ENCODE measurements around the gene ACSL5. TPM values are rescaled to one million over a fixed set of nuclear protein-coding genes. Genes with fewer than 3 reads are reported as not detected.

Gene ACSL5
- total RNA-seq, 4 donors from 2014 or later = 2.2 to 7.0 (median 4.4) TPM

GRCh38 chr10:112361951-112362751 lies 11.8 kb upstream of the ACSL5 start:
- intact Hi-C loops (cut with DNase I; ENCODE audit: low total_unique reads) = no loop called here
- peak; percentile 69 to 89 for DNase-seq (ENCODE audit: low spot score in 2 of 2)
- 22 to 23% methylated on average over 6 of the region's 6 CpGs for WGBS, 2 donors
- no peak for TF ChIP-seq POLR2A (IDR thresholded peaks at IDR 0.05)
- no peak for TF ChIP-seq CTCF (IDR thresholded peaks at IDR 0.05)
- no peak overlapping the region for H3K4me3 ChIP-seq (ENCODE audit: low read depth, poor library complexity, severe bottlenecking)

- H3K4me3 ChIP-seq (ENCODE audit: low read depth, poor library complexity, severe bottlenecking) = no peak overlapping the region
- 22 to 25% methylated on average over 8 of the region's 8 CpGs for WGBS, 2 donors
- peak in 1 of 2 donors; percentile 73 for DNase-seq (ENCODE audit: low spot score in 2 of 2)
- intact Hi-C loops (cut with DNase I; ENCODE audit: low total_unique reads) = no loop called here
- TF ChIP-seq CTCF (IDR thresholded peaks at IDR 0.05) (no peak), POLR2A (IDR thresholded peaks at IDR 0.05) (no peak)
These were observed 11.1 kb upstream of the ACSL5 start for GRCh38 chr10:112362833-112363232.

GRCh38 chr10:112363696-112364688 lies 9.9 kb upstream of the ACSL5 start:
- DNase-seq (ENCODE audit: low spot score in 2 of 2) = peak in 1 of 2 donors; percentile 48
- intact Hi-C loops (cut with DNase I; ENCODE audit: low total_unique reads) = no loop called here
- TF ChIP-seq CTCF (IDR thresholded peaks at IDR 0.05) (no peak), POLR2A (IDR thresholded peaks at IDR 0.05) (no peak)
- 92 to 94% methylated on average over 22 of the region's 22 CpGs for WGBS, 2 donors
- no peak overlapping the region for H3K4me3 ChIP-seq (ENCODE audit: low read depth, poor library complexity, severe bottlenecking)

GRCh38 chr10:112365014-112365432 lies 8.9 kb upstream of the ACSL5 start:
- WGBS, 2 donors = 94% methylated on average over 6 of the region's 6 CpGs
- no peak for DNase-seq (ENCODE audit: low spot score in 2 of 2)
- H3K4me3 ChIP-seq (ENCODE audit: low read depth, poor library complexity, severe bottlenecking) = no peak overlapping the region
- TF ChIP-seq POLR2A (IDR thresholded peaks at IDR 0.05) (no peak), CTCF (IDR thresholded peaks at IDR 0.05) (no peak)
- intact Hi-C loops (cut with DNase I; ENCODE audit: low total_unique reads) = no loop called here

- no peak for DNase-seq (ENCODE audit: low spot score in 2 of 2)
- intact Hi-C loops (cut with DNase I; ENCODE audit: low total_unique reads) = no loop called here
- WGBS, 2 donors = 91 to 93% methylated on average over 6 of the region's 6 CpGs
- no peak overlapping the region for H3K4me3 ChIP-seq (ENCODE audit: low read depth, poor library complexity, severe bottlenecking)
- TF ChIP-seq CTCF (IDR thresholded peaks at IDR 0.05) (no peak), POLR2A (IDR thresholded peaks at IDR 0.05) (no peak)
These were observed 8.5 kb upstream of the ACSL5 start for GRCh38 chr10:112365451-112365850.

Measured in lower leg skin (tissue), 4 donors.